GM18870 (cell line): ENCODE measurements around the gene ARMC10.
"Not testable (repeated sequence)": the region's sequence is repeated elsewhere in the genome, so short reads cannot be mapped to it uniquely, and the experiment has no call there.

Experiments used
- ATAC-seq: cut with Tn5 transposase; IDR thresholded peaks from one replicate; pipeline ENCODE4 v1.9.1; 2021; ENCODE audit warnings: moderate library complexity; ENCODE audit not compliant: unreplicated experiment

The ARMC10 gene

DNA sequence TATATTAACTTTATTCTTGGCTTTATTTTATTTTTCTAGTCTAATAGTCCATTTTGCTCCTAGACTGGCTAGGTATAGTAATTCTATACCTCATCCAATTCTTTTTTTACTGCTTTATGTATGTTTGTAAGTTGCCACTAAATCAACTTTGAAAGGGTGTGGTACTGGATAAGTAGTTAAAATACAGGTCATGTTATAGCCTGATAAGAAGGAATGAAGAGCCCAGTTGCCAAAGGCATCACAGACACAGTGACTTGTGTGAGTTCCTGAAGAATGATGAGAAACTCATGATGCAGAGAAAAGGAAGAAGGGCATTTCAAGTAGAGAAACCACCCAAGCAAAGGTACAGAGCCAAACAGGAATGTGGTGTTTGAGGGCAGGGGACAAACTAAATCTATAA lies 46.7 kb downstream of the ARMC10 start:
- ATAC-seq: no peak

DNA sequence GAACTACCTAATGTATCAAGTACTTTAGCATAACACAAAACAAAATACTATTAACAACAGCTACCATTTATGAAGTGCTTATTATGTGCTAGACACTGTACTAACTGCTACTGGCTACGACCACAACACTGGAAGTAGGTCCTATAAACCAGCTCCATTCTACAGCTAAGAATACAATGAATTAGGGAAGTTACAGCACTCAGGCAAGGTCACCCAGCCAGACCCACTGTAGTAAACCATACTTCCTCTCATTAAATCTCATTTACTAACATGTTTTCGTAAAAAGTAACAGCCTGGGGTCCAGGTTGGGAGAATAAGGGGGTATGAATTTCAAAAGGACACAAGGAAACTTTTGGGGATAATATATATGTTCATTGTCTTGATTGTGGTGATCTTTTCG lies 48.6 kb downstream of the ARMC10 start:
- no peak for ATAC-seq

DNA sequence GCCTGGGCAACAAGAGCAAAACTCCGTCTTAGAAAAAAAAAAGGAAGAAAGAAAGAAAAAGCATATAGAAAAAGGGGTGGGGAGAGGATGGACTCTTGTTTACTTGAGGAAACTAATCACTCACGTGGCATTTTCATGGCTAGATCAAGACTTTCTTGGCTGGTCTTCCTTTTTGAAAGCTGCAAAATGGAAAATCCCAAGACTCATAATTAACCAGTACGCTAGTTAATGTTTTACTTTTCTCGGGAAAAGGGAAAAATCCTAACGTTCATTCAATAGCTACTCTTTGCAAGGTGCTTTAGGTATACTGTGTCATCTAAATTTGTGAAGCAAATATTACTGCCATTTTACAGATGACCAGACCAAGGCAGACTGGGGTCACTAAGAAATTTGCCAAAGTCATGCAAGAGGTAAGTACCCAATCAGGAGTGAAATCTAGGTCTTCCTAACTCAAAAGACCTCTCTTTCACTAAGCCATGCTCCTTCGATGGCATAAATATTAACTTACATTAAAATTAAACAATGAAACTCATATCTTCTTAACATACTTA lies 49.6 kb downstream of the ARMC10 start:
- no peak for ATAC-seq

DNA sequence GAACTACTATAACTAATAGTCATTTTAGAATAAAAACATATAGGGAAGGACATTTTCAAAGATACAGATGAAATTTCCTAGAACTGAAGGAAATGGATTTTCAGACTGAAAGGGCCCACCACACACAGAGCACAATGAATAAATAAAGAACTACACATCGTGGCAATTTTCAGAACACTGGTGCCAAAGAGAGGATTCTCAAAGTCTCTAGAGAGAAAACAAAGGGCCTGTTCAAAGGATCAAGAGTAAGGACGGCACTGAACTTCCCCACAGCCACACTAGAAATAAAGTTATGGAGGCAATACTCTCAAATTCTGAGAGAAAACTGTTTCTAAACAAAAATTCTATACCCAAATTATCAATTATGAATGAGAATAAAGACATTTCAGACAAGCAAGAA lies 52.1 kb downstream of the ARMC10 start:
- ATAC-seq: no peak

DNA sequence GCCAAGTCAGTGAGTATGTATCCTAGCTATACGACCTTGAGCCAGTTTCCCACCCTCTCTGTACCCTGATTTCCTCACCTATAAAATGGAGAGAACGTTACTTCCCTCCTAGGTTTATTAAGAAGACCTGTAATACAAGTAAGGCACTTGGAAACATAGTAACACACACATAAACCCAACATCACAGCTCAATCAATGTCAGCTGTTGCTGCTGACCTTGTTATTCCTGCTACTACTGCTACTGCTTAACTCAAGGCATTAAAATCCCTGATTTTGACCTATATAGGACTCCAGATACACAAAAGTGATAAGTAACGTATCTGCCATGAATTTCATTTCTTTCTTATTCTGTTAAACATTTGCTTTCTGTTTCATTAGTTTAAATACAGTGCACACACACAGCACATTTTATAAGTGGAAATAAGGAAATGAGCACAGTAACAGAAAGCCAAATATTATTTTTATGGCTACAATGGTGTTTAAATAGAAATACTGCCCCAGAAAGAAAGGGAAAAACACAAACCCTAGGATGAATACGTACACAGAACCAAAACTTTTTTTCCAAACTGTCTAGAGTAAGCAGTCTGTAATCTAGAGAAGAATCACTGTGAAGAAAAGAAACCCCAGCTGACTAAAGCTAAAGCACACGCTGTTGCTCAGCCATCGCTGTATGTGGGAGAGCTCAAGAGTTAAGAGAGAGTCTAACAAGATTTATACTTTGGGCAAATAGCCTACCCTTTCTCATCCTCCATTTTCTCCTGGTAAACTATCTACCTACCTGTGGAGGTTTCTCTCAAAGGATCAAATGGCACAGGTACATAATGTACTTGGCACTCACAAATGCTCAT lies 55.0 kb downstream of the ARMC10 start:
- no peak for ATAC-seq

DNA sequence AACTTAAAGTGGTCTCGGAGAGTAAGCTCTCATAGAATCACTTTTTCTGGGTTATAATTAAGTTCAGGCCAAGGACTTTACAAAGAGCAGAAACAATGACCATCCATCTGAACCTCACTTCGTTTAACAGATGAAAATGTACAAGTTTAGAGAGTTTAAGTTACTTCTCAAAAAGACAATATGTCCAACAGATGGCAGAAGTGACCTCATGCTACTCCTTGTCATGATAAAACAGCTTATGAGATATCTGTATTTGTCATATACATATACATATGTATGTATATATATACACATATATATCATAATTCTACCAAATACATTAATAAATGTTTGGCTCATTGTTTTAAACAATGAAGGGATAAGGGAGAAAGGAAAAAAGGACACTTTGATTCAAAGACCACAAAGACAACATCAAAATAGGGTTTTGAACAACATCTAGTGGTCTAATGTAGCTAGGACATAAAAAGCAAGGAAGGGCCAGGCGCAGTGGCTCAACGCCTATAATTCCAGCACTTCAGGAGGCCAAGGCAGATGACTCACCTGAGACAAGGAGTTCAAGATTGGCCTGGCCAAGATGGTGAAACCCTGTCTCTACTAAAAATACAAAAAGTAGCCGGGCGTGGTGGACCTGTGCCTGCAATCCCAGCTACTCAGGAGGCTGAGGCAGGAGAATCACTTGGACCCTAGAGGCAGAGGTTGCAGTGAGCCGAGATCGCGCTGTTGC lies 56.1 kb downstream of the ARMC10 start:
- no peak for ATAC-seq

DNA sequence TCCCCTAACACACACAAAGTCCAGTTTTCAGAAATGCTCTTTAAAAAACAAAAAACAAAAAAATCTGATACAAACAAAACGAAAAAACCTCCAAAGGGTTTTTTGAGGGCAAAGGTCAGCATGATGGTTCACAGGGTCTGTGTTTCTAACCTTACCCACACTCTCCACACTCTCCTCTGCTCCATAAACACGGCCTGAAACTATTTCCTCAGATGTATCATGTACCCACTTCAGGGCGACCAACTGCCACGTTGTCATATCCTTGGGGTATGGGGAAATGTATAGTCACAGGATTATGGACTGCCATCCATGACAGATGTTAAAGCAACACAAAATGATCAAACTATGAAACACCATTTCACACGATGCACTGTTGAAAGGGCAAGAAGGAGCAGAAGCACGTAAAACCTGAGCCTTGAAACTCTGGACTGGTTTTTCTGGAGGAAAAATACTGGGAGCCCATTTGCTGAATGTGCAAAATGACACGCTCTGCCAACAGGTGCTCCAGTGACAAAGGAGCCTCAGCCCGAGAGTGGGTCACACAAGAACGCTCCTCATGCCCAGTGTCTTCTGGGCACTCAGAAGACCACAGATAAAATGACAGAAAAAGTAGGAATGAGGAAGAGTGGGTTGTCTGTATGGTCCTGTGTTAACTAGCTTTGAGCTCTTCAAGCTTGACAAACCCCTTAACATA lies 58.2 kb downstream of the ARMC10 start:
- ATAC-seq: no peak

DNA sequence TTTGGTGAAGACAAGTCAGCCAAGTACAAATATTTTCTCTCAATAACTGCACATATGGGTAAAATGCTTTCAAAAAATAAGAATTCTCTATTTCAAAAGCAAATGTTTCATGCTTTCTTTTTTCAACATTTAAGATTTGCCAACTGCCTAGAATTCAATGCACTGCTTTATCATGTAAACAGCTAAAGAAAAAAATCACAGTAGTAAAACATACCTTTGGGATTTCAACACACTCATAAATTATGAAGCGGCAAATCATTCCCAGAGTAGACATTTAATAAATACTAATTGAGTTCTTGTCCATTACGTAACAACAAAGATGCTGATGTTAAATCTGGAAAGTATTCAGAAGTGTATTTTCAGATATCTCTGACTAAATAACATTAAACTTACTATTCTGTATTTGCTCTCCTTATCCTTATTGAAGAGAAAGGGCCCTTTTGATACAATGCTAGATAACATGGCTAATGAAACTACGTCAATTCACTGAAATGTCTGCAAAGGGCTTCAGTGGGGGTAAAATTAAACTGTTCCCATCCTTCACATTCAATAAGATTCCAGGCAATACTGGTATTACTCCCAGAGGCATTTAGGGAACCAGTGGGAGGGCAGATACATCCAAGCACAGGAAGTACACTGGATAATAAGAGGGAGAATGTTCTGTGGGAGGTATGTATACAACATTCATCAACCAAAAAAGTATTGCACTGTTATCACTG lies 60.1 kb downstream of the ARMC10 start:
- ATAC-seq: no peak

DNA sequence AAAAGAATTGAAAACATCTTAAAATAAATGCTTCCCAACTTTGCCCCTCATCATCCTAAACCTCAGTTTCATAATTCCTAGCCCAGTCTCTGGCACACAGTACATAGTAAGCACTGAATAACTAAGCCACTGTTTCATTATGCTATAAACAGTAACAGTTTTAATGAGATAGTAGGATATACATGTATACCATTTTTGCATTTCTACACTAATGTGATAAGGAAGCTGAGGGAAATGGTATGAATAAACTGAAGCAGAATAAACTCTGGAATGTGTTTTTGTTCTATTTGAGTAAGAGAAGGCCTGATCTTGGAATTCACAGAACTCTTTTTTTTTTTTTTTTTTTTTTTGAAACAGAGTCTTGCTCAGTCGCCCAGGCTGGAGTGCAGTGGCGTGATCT lies 65.1 kb downstream of the ARMC10 start:
- no peak for ATAC-seq

DNA sequence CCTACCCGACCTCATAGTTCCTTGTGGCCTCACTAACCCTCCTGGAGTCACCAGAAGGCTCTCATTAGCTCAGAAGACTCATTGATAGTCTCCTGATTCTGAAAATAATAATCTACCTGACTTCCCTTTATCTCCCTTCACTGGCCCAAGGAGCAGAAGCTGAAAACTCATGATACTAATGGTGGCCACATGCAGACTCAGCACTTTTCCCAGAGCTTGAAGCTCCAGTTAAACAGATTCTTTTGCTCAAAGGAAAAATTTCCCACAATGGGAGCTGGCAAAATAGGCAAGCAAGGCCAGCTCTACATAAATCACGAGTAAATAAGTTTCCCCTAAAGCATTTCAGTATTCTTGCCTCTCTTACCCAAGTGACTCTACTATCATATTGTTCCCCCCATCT lies 65.7 kb downstream of the ARMC10 start:
- no peak for ATAC-seq

DNA sequence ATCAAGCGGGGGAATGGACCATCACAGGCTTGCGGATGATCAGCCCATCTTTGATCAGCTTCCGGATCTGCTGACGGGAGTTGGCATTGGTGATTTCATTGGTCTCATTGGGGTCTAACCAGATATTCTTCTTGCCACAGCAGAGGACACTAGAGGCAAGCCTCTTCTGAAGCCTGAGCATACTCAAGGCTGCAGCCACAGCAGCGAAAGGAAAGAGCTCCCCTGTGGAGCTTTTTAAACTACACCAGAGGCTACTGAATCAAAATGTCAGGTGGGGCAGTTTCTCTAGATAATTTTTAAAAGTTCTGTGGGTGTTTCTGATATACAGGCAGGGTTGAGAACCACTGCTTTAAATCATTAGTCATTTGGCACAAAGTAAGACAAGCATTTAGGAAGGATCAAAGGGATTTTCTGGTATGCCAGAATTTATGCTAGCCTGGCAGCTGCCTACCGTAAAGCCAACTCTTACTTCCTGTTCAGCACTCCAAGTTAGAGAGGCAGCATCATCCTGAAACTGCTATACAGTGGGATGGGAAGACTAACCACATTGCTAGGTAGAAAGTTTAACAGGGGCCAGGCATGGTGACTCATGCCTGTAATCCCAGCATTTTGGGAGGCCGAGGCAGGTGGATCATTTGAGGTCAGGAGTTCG lies 66.9 kb downstream of the ARMC10 start:
- no peak for ATAC-seq

DNA sequence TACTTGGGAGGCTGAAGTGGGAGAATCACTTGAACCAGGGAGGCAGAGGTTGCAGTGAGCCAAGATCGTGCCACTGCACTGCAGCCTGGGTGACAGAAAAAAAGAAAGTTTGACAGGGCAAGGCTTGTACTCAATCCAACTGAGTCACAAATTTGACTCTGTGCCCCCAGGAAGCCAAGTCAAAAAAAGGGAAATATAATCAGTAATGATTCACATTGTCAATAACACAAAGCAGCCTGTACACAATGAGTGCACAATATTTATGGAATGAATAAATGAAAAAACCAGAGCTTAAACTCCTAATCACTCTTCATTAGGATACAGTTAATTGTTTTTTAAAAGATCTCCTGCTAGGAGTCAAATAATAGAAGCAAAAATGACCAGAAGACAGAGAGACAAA lies 67.6 kb downstream of the ARMC10 start:
- no peak for ATAC-seq

DNA sequence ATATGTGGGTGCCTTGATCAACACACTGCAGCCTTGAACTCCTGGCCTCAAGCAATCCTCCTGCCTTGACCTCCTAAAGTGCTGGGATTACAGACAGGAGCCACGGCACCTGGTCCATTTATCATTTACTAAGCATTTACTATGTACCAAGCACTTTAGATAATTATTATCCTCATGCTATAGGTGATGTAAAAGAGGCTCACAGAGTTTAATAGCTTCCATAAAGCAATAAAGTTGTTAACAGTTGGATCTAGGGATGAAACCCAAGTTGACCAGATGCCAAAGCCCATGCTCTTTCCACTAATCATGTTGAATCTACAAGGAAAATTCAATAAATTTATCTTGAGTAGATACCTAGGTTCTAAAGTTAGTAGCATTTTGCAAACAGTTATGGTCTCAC lies 68.9 kb downstream of the ARMC10 start:
- no peak for ATAC-seq

DNA sequence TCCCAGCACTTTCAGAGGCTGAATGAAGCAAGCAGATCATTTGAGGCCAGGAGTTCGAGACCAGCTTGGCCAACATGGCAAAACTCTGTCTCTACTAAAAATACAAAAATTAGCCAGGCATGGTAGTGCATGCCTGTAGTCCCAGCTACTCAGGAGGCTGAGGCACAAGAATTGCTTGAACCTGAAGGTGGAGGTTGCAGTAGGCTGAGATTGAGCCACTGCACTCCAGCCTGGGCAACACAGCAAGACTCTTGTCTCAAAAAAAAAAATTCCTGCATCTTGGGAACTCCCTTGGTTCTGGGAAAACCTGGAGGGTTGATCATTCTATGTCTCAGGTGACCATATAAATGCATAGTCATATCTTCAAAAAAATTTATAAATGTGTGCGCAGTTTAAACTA lies 69.8 kb downstream of the ARMC10 start:
- ATAC-seq: not testable (repeated sequence)

DNA sequence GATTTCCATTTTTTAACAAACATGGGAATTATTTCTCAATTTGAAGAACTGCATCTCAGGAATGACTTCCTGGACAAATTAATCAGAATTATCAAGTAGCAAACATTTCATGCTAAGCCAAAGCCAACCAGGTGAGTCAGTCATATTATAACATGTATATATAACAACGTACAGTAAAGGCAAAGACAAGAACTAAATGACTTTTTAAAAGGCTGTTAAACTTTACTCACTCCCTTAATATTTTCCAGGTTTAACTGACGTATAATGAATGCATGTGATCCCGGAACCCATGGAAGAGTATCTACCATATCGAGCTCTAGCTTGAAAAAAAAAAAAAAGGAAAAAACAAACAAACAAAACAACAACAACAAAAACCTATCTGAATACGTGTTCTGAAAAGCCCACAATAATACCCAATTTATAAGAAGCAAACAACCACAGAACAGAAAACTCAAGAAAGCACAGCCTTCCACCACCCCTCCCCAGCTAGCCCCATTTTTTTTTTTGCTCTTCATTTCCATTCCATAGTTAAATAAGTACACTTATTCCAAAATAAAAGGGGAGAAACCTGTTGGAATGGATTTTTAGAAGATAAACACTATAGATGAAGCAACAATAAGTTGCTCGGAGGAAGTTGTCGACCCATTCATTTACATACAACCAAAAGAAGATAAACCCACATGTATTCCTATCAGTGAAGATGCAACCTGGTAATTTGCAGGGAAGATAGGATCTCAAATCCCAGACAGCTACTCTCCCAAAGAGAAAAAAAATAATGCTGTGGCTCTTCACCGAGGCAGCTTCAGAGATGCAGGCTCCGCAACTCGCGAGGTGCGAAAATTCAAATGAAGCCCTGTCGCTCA lies 73.4 kb downstream of the ARMC10 start:
- no peak for ATAC-seq
